Measurements from ENCODE around the gene BBX. TPM values are rescaled to one million over a fixed set of nuclear protein-coding genes. Genes with fewer than 3 reads are reported as not detected.
"Not testable (repeated sequence)": the region's sequence is repeated elsewhere in the genome, so short reads cannot be mapped to it uniquely, and the experiment has no call there.

Gene BBX
- total RNA-seq, 2 experiments from 2014 or later = 42.9 to 48.0 TPM

DNA sequence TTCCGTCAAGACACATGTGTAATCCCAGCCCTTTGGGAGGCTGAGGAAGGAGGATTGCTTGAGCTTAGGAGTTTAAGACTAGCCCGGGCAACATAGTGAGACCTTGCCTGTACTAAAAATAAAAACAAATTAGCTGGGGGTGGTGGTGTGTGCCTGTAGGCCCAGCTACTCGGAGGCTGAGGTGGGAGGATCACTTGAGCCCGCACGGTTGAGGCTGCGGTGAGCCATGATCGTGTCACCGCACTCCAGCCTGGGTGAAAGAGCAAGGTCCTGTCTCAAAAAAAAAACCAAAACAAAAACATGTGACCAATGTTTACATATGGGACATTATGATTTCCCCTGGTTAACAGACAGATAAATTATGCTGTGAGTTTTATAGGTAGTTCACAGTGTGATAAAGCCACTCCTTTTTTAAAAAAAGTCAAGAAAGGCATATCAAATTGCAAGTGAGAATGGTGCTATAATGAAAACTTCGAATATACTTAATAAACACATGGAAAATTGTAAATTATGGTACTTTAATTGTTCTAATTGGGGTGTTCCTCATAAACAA lies 9.2 kb downstream of the BBX start:
- CTCF ChIA-PET = interaction anchor here (0.7 kb wide), 1 partner anchor 49 kb away, joined by 3 read pairs; no protein-coding TSS in a partner anchor
- POLR2A ChIA-PET = no interaction called here

DNA sequence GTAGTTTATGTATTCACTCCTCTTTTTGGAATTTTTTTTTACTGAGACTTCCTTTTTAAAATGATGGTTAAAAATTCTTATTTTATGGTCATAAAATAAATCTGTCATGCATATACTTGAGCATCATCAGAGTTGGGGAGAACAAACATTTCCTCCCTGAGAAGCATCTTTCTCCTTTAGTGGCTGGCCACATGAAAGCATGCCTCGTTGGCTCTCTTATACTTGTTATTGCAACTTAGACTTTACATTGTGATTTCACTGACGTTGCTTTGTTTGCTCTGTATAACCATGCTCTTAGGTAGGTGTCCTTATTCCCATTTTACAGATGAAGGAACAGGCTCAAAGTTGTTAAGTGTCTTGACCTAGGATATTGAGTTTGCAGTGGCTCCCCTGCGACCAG lies 18.1 kb downstream of the BBX start:
- CTCF ChIA-PET = no interaction called here
- POLR2A ChIA-PET = no interaction called here

DNA sequence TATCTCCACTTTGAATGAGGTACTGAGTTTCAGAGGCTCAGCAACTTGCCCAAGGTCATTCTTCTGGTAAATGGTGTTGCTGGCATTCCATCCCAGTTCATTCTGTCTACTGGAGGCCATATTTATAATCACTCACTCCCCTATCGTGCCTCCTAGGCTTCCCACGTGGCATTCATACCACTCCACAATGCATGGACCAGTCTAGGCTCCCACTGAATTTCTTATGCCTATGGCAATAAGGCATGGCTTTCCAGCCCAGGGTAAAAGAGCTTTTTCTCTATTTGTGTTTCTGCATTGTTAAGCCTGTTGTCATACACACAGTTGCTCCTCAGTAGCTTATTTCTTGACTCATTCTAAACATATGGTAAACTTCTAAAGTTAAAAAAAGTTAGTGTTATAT lies 19.9 kb downstream of the BBX start:
- CTCF ChIA-PET = no interaction called here

DNA sequence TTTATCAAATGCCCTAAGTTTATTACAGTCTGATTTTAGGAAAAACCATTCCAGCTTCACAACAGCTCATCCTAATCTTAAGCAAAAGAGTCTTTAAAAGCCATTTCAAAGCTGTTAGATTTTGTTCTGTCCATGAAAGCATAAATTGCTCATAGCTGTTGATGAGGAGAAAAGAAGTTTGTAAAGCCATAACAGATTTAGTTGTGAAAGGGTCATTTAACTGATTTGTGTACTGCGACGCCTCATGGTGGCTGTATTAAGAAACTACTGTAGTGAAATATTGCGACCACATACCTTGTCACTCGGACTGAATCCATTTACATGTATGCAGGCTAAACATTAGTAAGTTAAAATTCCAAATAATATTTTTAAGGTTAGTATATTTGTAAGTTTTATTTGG lies 20.9 kb downstream of the BBX start:
- CTCF ChIA-PET = interaction anchor here (0.8 kb wide), 1 partner anchor 116 kb away, joined by 3 read pairs; no protein-coding TSS in a partner anchor

More for the DNA sequence above, 19.9 kb downstream of the BBX start:
- POLR2A ChIA-PET = no interaction called here

DNA sequence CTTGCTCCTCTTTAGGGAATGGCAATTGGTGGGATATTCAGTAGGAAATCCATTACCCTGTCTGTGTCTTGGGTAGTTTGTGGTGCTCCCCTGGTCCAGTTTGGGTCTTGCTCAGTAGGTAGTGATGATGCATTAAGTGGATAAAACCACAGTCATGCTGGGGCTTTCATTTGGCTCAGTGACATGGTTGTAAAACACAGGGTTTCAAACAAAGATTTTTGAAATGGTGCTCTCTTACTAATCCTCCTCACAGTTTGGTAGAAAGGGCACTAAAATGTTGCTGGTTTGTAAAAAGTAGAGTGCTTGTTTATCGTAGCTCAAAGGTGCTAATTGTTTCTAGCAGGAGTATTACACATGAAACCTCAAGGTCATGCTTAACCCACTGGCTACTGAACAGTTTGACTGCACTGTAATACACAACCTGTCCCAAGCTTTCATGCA lies 22.9 kb downstream of the BBX start:
- ChIA-PET POLR2A (no interaction called here), CTCF (interaction anchor here (1.1 kb wide), 1 partner anchor 24 kb away, joined by 3 read pairs; no protein-coding TSS in a partner anchor)

More for the DNA sequence above, 20.9 kb downstream of the BBX start:
- POLR2A ChIA-PET = no interaction called here

- ChIA-PET POLR2A (no interaction called here), CTCF (no interaction called here)
Observed at GRCh38 chr3:107548601-107549000, 25.8 kb downstream of the BBX start.

- POLR2A ChIA-PET = no interaction called here
- CTCF ChIA-PET = no interaction called here
Observed at GRCh38 chr3:107555359-107555758, 32.6 kb downstream of the BBX start.

DNA sequence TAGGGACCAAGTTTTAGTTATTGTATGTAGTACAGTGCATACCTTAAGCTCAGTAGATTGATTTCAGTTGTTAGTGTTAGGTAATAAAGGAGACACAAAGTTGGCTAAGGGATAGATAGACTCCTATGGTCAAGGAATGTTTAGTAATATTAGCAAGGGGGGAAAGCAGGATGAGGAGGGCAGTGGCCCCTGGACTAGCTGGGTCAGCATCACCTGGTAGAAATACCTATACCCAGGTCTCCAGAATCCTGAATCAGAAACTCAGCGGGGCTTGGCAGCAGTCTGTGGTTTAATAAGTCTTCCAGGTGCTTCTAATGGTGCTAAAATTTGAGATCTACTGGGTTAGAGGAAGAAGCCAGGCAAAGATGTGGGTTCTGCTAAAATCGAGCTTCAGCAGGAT lies 35.0 kb downstream of the BBX start:
- CTCF ChIA-PET = interaction anchor here (1.0 kb wide), 1 partner anchor 119 kb away, joined by 3 read pairs; no protein-coding TSS in a partner anchor
- POLR2A ChIA-PET = no interaction called here

- CTCF ChIA-PET = no interaction called here
- POLR2A ChIA-PET = no interaction called here
Observed at GRCh38 chr3:107560166-107560565, 37.4 kb downstream of the BBX start.

- POLR2A ChIA-PET = no interaction called here
Observed at GRCh38 chr3:107561980-107562379, 39.2 kb downstream of the BBX start.

GRCh38 chr3:107562969-107563529 lies 40.3 kb downstream of the BBX start:
- CTCF ChIA-PET = no interaction called here
- POLR2A ChIA-PET = no interaction called here

More at GRCh38 chr3:107561980-107562379, 39.2 kb downstream of the BBX start:
- CTCF ChIA-PET = no interaction called here

- POLR2A ChIA-PET, CTCF ChIA-PET: not testable (repeated sequence)
Observed at GRCh38 chr3:107565244-107565643, 42.5 kb downstream of the BBX start.

GRCh38 chr3:107571089-107571488 lies 48.3 kb downstream of the BBX start:
- POLR2A ChIA-PET = not testable (repeated sequence)

GRCh38 chr3:107571492-107571891 lies 48.7 kb downstream of the BBX start:
- CTCF ChIA-PET, POLR2A ChIA-PET: not testable (repeated sequence)

More at GRCh38 chr3:107571089-107571488, 48.3 kb downstream of the BBX start:
- CTCF ChIA-PET = not testable (repeated sequence)

GRCh38 chr3:107574650-107575049 lies 51.9 kb downstream of the BBX start:
- CTCF ChIA-PET = interaction anchor here (1.4 kb wide), 1 partner anchor 903 kb away, joined by 3 read pairs; no protein-coding TSS in a partner anchor
- POLR2A ChIA-PET = no interaction called here

- ChIA-PET POLR2A (no interaction called here), CTCF (interaction anchor here (1.0 kb wide), 1 partner anchor 84 kb away, joined by 3 read pairs; no protein-coding TSS in a partner anchor)
Observed at GRCh38 chr3:107578091-107578490, 55.3 kb downstream of the BBX start.

GRCh38 chr3:107578523-107578922 lies 55.8 kb downstream of the BBX start:
- POLR2A ChIA-PET = no interaction called here
- CTCF ChIA-PET = interaction anchor here (0.7 to 1.0 kb wide), 2 partner anchors 82 to 84 kb away, joined by 3 read pairs; no protein-coding TSS in a partner anchor

GRCh38 chr3:107579371-107579770 lies 56.6 kb downstream of the BBX start:
- ChIA-PET CTCF (no interaction called here), POLR2A (no interaction called here)

DNA sequence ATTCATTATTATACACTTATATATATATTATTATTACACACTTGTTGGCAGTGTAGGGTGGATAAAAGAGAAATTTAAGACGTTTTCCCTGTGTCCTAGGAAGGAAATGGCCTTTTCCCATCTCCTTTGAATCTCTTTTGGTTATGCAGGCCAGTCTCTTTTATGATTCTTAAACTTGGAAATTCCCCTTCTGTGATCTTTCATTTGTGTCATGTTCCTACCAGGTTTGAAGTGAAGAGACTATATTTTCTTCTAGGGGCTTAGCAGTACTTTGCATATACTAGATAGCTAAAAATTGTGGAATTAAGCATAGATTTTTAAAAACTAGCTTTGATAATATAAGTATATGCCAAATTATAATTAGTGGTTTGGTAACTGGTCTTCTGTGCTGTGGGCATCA lies 58.5 kb downstream of the BBX start:
- POLR2A ChIA-PET = no interaction called here
- CTCF ChIA-PET = interaction anchor here (0.6 kb wide), 1 partner anchor 49 kb away, joined by 3 read pairs; no protein-coding TSS in a partner anchor

GRCh38 chr3:107588217-107588616 lies 65.5 kb downstream of the BBX start:
- POLR2A ChIA-PET = no interaction called here
- CTCF ChIA-PET = no interaction called here

DNA sequence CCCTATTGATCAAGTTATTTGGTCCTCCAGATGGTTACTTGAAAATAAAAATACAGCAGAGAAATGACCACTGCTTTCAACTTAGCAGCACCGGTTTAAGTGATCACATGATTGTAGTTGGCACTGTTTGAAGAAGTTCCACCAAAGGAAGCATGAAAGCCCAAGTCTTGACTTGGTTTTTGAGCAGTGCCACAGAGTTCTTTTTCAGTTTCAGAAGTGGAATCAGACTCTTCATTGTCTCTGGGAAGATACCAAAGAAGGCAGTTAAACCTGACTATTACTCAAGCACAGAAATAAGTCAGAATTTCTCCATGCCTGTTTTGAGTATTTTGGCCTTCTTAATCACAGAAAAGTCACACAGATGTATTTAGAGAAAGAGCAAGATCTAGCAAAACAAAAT lies 66.7 kb downstream of the BBX start:
- ChIA-PET POLR2A (no interaction called here), CTCF (no interaction called here)

GRCh38 chr3:107590786-107591185 lies 68.0 kb downstream of the BBX start:
- ChIA-PET CTCF (interaction anchor here (1.2 kb wide), 1 partner anchor 8 kb away, joined by 3 read pairs; no protein-coding TSS in a partner anchor), POLR2A (no interaction called here)
